HepG2 (cell line): Measurements from ENCODE around the gene RREB1. TPM values are rescaled to one million over a fixed set of nuclear protein-coding genes. Genes with fewer than 3 reads are reported as not detected.

Experiments
- ARID2 ChIP-seq: sonication (generic); formaldehyde crosslinking; IDR thresholded peaks from 2 replicates; pipeline ENCODE4 v1.8.1; 2022; ENCODE audit warnings: mild to moderate bottlenecking, missing genetic modification reagents, borderline replicate concordance
- GPN1 ChIP-seq: sonication (generic); formaldehyde crosslinking; IDR thresholded peaks from 2 replicates; pipeline ENCODE4 v1.5.1; 2020; ENCODE audit warnings: missing genetic modification reagents, borderline replicate concordance
- HNF4A ChIP-seq: sonication (generic); formaldehyde crosslinking; IDR thresholded peaks from 2 replicates; pipeline ENCODE4 v1.4.0; 2020; ENCODE audit warnings: missing genetic modification reagents
- MAZ ChIP-seq, 2 experiments: sonication (generic) in 1 of 2; formaldehyde crosslinking in 1 of 2; IDR thresholded peaks; 2 replicates each; pipeline versions ENCODE4 v1.5.0 to v1.6.1; 2012 to 2020; ENCODE audit warnings: low read depth in 2 of 2, mild to moderate bottlenecking in 2 of 2, borderline replicate concordance in 1 of 2, improper control_type of control experiment in 1 of 2, low read length in 1 of 2, missing genetic modification reagents in 1 of 2, moderate library complexity in 1 of 2
- MED13 ChIP-seq: sonication (generic); formaldehyde crosslinking; IDR thresholded peaks from 2 replicates; pipeline ENCODE4 v1.5.0; 2020; ENCODE audit warnings: missing genetic modification reagents
- PHB2 ChIP-seq: fragments of 450-650 bp; IDR thresholded peaks from 2 replicates; pipeline ENCODE4 v1.6.1; 2018; ENCODE audit not compliant: partially characterized antibody
- PPARG ChIP-seq: conservative IDR thresholded peaks from 2 replicates; pipeline ENCODE4 v1.6.1; 2016; ENCODE audit warnings: missing biosample characterization, missing genetic modification reagents
- RBM22 ChIP-seq: fragments of 200-400 bp; formaldehyde crosslinking; optimal IDR thresholded peaks from 2 replicates; pipeline ENCODE3; 2017; ENCODE audit warnings: mild to moderate bottlenecking, low read length, moderate library complexity
- SMAD1 ChIP-seq: sonication (generic); formaldehyde crosslinking; IDR thresholded peaks from 2 replicates; pipeline ENCODE4 v1.4.0; 2020; ENCODE audit warnings: missing genetic modification reagents, low read depth, mild to moderate bottlenecking, borderline replicate concordance
- SP2 ChIP-seq: sonication (generic); formaldehyde crosslinking; IDR thresholded peaks from 2 replicates; pipeline ENCODE4 v1.5.1; 2020; ENCODE audit warnings: mild to moderate bottlenecking, missing genetic modification reagents
- SP4 ChIP-seq: sonication (generic); formaldehyde crosslinking; IDR thresholded peaks from 2 replicates; pipeline ENCODE4 v1.8.1; 2023; ENCODE audit warnings: mild to moderate bottlenecking, missing genetic modification reagents
- SRY ChIP-seq: sonication (generic); formaldehyde crosslinking; IDR thresholded peaks from 2 replicates; pipeline ENCODE4 v1.8.0; 2022; ENCODE audit warnings: mild to moderate bottlenecking, missing genetic modification reagents
- TEAD3 ChIP-seq: optimal IDR thresholded peaks from 2 replicates; pipeline ENCODE3; 2016; ENCODE audit warnings: borderline replicate concordance
- ZMYM3 ChIP-seq: sonication (generic); formaldehyde crosslinking; IDR thresholded peaks from 2 replicates; pipeline ENCODE4 v1.5.1; 2020; ENCODE audit warnings: mild to moderate bottlenecking, missing genetic modification reagents
- ZNF282 ChIP-seq: fragments of 450-650 bp; IDR thresholded peaks from 2 replicates; pipeline ENCODE4 v1.6.1; 2018; ENCODE audit not compliant: partially characterized antibody
- ZNF350 ChIP-seq: sonication (generic); formaldehyde crosslinking; IDR thresholded peaks from 2 replicates; pipeline ENCODE4 v1.4.0; 2020; ENCODE audit warnings: mild to moderate bottlenecking, low read depth, missing genetic modification reagents, borderline replicate concordance
- ZNF629 ChIP-seq: sonication (generic); formaldehyde crosslinking; conservative IDR thresholded peaks from 2 replicates; pipeline ENCODE4 v1.5.0; 2020; ENCODE audit warnings: missing genetic modification reagents
- ZNF792 ChIP-seq: IDR thresholded peaks from 2 replicates; pipeline ENCODE4 v1.6.1; 2016
- ZSCAN9 ChIP-seq: IDR thresholded peaks from 2 replicates; pipeline ENCODE4 v1.6.1; 2016; ENCODE audit warnings: borderline replicate concordance
- polyA plus RNA-seq, 8 experiments: library from polyadenylated mRNA; depleted of rRNA in 3 of 8; stranded (reverse) in 7 of 8; unstranded in 1 of 8; fragments of >200 nt; fragmentation: Illumina TruSeq in 4 of 8; extraction: Trizol in 4 of 8; gene quantifications; 2 replicates each; pipeline versions ENCODE4 v1.2.1 to v1.2.3, GENCODE V29; 2011 to 2016; ENCODE audit warnings: low read depth in 4 of 8, missing spikeins in 1 of 8, mixed read lengths in 1 of 8; ENCODE audit not compliant: insufficient read depth in 1 of 8
- total RNA-seq, 5 experiments: library from RNA; depleted of rRNA; stranded (reverse); fragments of >200 nt; fragmentation: Illumina TruSeq; extraction: Trizol; gene quantifications; 2 replicates each; pipeline ENCODE4 v1.2.3, GENCODE V29; 2016; ENCODE audit warnings: low read depth in 1 of 5
- TF ChIP-seq, protein P1 (sequence below): sonication (generic); formaldehyde crosslinking; IDR thresholded peaks from 2 replicates; pipeline ENCODE4 v1.5.0; 2020; ENCODE audit warnings: mild to moderate bottlenecking, missing genetic modification reagents, borderline replicate concordance
- TF ChIP-seq, protein P2 (sequence below): sonication (generic); formaldehyde crosslinking; IDR thresholded peaks from 2 replicates; pipeline ENCODE4 v1.4.0; 2020; ENCODE audit warnings: mild to moderate bottlenecking, missing genetic modification reagents, borderline replicate concordance
- TF ChIP-seq, protein P3 (sequence below): sonication (generic); formaldehyde crosslinking; conservative IDR thresholded peaks from 2 replicates; pipeline ENCODE4 v1.4.0; 2020; ENCODE audit warnings: missing genetic modification reagents

RREB1 gene
- total and polyA plus RNA-seq, 2 of the 13 experiments (the other 11 are each of a cell fraction or from before 2014, with no cell fraction given), result 6.1 to 23.2 TPM

DNA sequence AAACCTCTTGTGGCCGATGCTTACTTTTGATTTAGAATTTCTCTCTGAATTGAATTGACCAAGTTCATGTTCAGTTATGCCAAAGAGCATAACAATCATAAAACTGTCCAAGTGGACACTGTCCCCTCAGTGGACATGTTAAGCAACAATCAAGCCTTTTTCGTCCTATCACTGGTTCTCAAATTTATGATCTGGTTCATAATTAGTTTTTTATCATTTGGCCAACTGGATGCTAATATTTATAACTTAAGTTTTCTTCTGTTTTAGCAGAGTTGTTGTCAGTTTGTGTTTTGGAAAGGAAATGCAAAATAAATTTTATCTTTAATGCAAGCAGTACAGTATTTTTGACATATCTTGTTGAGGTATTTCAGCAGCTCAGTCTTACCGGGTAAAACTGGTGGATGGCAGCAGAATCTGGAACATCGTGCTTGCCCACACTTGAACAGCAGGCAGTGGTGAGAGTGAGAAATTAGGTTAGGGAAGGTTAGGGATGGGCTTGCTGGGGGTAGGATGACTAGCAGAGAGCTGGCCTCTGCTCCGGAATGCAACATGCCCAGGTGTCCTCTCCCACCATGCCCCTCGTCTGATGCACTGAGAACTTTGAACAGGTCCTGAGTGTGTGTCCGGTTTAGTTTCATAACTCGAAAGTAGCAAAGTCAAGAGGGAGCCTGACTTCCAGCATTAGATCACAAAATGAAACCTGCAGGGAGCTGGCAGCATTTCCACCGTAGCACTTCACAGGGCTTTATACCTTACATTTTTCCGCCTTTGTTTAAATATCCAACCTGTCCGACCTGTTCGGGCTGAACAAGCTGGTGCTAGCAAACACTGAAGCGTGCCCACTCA is 93.1 kb downstream of the RREB1 start (continued):
- TF ChIP-seq MED13 (CRISPR knock-in tag) (no peak), SMAD1 (no peak), MAZ (IDR thresholded peaks at IDR 0.05; ENCODE audit: borderline replicate concordance, low read depth, low read length) (no peak), MAZ (CRISPR knock-in tag; IDR thresholded peaks at IDR 0.05; ENCODE audit: low read depth) (no peak), PPARG (CRISPR knock-in tag) (peak; percentile 31; the same call in 1 of the 2 replicates), SRY (CRISPR knock-in tag) (no peak), HNF4A (peak; percentile 96), RBM22 (peak; percentile 35), GPN1 (CRISPR knock-in tag) (no peak), ARID2 (CRISPR knock-in tag) (0 out of 2 replicates have a peak, but pooled peaks have one; percentile 27), ZSCAN9 (peak; percentile 37; the same call in 1 of the 2 replicates), TEAD3 (peak; percentile 97), ZNF282 (no peak), ZNF629 (peak; percentile 40), ZNF792 (CRISPR knock-in tag) (peak; percentile 60; the same call in 1 of the 2 replicates), SP2 (CRISPR knock-in tag) (no peak), PHB2 (no peak), SP4 (peak; percentile 39; the same call in 1 of the 2 replicates), ZNF350 (CRISPR knock-in tag) (no peak), ZMYM3 (CRISPR knock-in tag) (peak; percentile 25; the same call in 1 of the 2 replicates)
- TF ChIP-seq, protein P1, sequence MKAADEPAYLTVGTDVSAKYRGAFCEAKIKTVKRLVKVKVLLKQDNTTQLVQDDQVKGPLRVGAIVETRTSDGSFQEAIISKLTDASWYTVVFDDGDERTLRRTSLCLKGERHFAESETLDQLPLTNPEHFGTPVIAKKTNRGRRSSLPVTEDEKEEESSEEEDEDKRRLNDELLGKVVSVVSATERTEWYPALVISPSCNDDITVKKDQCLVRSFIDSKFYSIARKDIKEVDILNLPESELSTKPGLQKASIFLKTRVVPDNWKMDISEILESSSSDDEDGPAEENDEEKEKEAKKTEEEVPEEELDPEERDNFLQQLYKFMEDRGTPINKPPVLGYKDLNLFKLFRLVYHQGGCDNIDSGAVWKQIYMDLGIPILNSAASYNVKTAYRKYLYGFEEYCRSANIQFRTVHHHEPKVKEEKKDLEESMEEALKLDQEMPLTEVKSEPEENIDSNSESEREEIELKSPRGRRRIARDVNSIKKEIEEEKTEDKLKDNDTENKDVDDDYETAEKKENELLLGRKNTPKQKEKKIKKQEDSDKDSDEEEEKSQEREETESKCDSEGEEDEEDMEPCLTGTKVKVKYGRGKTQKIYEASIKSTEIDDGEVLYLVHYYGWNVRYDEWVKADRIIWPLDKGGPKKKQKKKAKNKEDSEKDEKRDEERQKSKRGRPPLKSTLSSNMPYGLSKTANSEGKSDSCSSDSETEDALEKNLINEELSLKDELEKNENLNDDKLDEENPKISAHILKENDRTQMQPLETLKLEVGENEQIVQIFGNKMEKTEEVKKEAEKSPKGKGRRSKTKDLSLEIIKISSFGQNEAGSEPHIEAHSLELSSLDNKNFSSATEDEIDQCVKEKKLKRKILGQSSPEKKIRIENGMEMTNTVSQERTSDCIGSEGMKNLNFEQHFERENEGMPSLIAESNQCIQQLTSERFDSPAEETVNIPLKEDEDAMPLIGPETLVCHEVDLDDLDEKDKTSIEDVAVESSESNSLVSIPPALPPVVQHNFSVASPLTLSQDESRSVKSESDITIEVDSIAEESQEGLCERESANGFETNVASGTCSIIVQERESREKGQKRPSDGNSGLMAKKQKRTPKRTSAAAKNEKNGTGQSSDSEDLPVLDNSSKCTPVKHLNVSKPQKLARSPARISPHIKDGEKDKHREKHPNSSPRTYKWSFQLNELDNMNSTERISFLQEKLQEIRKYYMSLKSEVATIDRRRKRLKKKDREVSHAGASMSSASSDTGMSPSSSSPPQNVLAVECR (CRISPR knock-in tag), result peak; percentile 45; the same call in 1 of the 2 replicates
- TF ChIP-seq, protein P2, sequence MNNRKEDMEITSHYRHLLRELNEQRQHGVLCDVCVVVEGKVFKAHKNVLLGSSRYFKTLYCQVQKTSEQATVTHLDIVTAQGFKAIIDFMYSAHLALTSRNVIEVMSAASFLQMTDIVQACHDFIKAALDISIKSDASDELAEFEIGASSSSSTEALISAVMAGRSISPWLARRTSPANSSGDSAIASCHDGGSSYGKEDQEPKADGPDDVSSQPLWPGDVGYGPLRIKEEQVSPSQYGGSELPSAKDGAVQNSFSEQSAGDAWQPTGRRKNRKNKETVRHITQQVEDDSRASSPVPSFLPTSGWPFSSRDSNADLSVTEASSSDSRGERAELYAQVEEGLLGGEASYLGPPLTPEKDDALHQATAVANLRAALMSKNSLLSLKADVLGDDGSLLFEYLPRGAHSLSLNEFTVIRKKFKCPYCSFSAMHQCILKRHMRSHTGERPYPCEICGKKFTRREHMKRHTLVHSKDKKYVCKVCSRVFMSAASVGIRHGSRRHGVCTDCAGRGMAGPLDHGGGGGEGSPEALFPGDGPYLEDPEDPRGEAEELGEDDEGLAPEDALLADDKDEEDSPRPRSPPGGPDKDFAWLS (CRISPR knock-in tag), result no peak
- TF ChIP-seq, protein P3, sequence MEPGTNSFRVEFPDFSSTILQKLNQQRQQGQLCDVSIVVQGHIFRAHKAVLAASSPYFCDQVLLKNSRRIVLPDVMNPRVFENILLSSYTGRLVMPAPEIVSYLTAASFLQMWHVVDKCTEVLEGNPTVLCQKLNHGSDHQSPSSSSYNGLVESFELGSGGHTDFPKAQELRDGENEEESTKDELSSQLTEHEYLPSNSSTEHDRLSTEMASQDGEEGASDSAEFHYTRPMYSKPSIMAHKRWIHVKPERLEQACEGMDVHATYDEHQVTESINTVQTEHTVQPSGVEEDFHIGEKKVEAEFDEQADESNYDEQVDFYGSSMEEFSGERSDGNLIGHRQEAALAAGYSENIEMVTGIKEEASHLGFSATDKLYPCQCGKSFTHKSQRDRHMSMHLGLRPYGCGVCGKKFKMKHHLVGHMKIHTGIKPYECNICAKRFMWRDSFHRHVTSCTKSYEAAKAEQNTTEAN (CRISPR knock-in tag), result peak; percentile 45; the same call in 1 of the 2 replicates
